ENCODE results near the gene NHLH2. TPM values are rescaled to one million over a fixed set of nuclear protein-coding genes. Genes with fewer than 3 reads are reported as not detected.

The NHLH2 gene
- total RNA-seq, 1 experiment from 2014 or later: 1.2 TPM

GRCh38 chr1:115888976-115889375, 48.0 kb upstream of the NHLH2 start:
- H4K8ac ChIP-seq (replicated peaks; ENCODE audit: insufficient read length, low read depth, low read length): no peak overlapping the region
- H3K27ac ChIP-seq (ENCODE audit: insufficient read length, low read depth, low read length): no peak overlapping the region
- H4K91ac ChIP-seq (ENCODE audit: insufficient read length, low read depth, low read length): no peak overlapping the region
- no peaks in the 10 kb centered on the region for H4K20me1 ChIP-seq (ENCODE audit: control insufficient read depth, insufficient read depth, insufficient read length)
- no peaks in the 10 kb centered on the region for H3K4me1 ChIP-seq (ENCODE audit: insufficient read depth, low read length)
- H3K4me2 ChIP-seq (ENCODE audit: insufficient read depth, insufficient read length, low read length): no peak overlapping the region
- no peak overlapping the region for H2BK15ac ChIP-seq (ENCODE audit: low read depth, low read length)
- H2BK20ac ChIP-seq (ENCODE audit: low read depth, low read length, poor library complexity, severe bottlenecking): no peak overlapping the region
- no peak overlapping the region for H2AFZ ChIP-seq (ENCODE audit: low read length)
- Mint-ChIP-seq H3K27me3 (ENCODE audit: low read depth) (no peaks in the 10 kb centered on the region), H3K4me1 (no peaks in the 10 kb centered on the region), H3K27ac (no peak overlapping the region), H3K36me3 (ENCODE audit: insufficient read depth in 1 of 3, low read depth in 3 of 3) (no peaks in the 10 kb centered on the region), H3K4me3 (no peak overlapping the region), H3K9me3 (no peaks in the 10 kb centered on the region)
- H3K18ac ChIP-seq (ENCODE audit: insufficient read length, low read depth, low read length): no peak overlapping the region
- no peak overlapping the region for H3K14ac ChIP-seq (ENCODE audit: insufficient read depth, low read length)
- H3K9me3 ChIP-seq (ENCODE audit: control insufficient read depth, low read depth, low read length): no peaks in the 10 kb centered on the region
- no peaks in the 10 kb centered on the region for H3K27me3 ChIP-seq (ENCODE audit: insufficient read depth, low read length)
- H3K79me1 ChIP-seq (ENCODE audit: insufficient read depth, low read depth, low read length, poor library complexity, severe bottlenecking): no peaks in the 10 kb centered on the region
- H2BK5ac ChIP-seq (ENCODE audit: insufficient read length, low read length): no peak overlapping the region
- H3K9ac ChIP-seq (ENCODE audit: extremely low read depth, insufficient read length, low read length): no peak overlapping the region
- no CpG with 5 or more reads among the region's 2 CpGs for WGBS (ENCODE audit: extremely low coverage, insufficient read length, low lambda C conversion rate)
- no peaks in the 10 kb centered on the region for H3K23me2 ChIP-seq (ENCODE audit: insufficient read length, low read depth, low read length, poor library complexity, severe bottlenecking)
- no peak overlapping the region for H2BK12ac ChIP-seq (ENCODE audit: insufficient read length, low read depth, low read length)
- H4K5ac ChIP-seq (ENCODE audit: insufficient read length, low read depth, low read length): no peak overlapping the region
- DNase-seq: no peak
- H3K56ac ChIP-seq (ENCODE audit: insufficient read length, low read depth, low read length): no peak overlapping the region
- no peaks in the 10 kb centered on the region for H3K79me2 ChIP-seq (ENCODE audit: insufficient read depth, low read length)
- TF ChIP-seq CTCF (conservative IDR thresholded peaks at IDR 0.05): no peak
- no peak overlapping the region for H3T11ph ChIP-seq (ENCODE audit: low read length)
- no peak overlapping the region for H2BK120ac ChIP-seq (ENCODE audit: low read depth, low read length, poor library complexity, severe bottlenecking)
- no peak overlapping the region for H3K4ac ChIP-seq (ENCODE audit: low read depth, low read length)
- no peak overlapping the region for H3K23ac ChIP-seq (ENCODE audit: insufficient read length, low read depth, low read length)
- H2AK5ac ChIP-seq (ENCODE audit: insufficient read length, low read length): no peak overlapping the region
